Panc1 (cell line): ENCODE results near the gene ZSWIM8.

ENCODE experiments used
- POLR2AphosphoS5 ChIP-seq: IDR thresholded peaks from 2 replicates; pipeline ENCODE4 v1.6.1; 2012; ENCODE audit warnings: mild to moderate bottlenecking, low read depth, low read length, moderate library complexity
- SIN3A ChIP-seq: IDR thresholded peaks from 2 replicates; pipeline ENCODE4 v1.6.1; 2012; ENCODE audit warnings: low read depth, mild to moderate bottlenecking, low read length, moderate library complexity, borderline replicate concordance; ENCODE audit not compliant: insufficient read depth
- TCF7L2 ChIP-seq: IDR thresholded peaks from 2 replicates; pipeline ENCODE4 v1.6.1; 2011; ENCODE audit warnings: mild to moderate bottlenecking, low read depth, low read length, inconsistent platforms
- TF ChIP-seq, protein P1 (sequence below): fragments of 450-650 bp; IDR thresholded peaks from 2 replicates; pipeline ENCODE4 v1.5.1; 2017; ENCODE audit warnings: mild to moderate bottlenecking
- TF ChIP-seq, protein P2 (sequence below), 2 experiments: IDR thresholded peaks; 2 replicates each; pipeline ENCODE4 v1.6.1; 2011 to 2012; ENCODE audit warnings: low read depth in 2 of 2, control low read depth in 1 of 2, low read length in 1 of 2, mild to moderate bottlenecking in 1 of 2, moderate library complexity in 1 of 2; ENCODE audit not compliant: insufficient read depth in 1 of 2

DNA sequence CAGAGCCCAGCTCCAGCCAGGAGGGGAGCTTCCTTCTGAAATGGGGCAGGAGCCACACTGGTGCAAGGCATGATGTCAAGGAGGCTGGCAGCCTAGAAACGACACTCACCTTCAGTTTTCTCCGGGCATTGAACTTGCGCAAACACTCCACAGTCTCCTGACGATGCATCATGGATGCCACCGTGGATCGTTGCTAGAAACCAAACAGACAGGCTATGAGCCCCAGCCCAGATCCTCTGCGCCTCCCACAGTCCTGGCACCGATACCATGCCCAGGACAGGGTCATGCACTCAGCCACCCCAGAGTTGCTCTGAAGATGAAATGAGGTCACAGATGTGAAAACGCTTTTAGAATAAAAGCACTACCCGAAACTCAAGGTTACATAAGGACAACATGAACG is 56.9 kb downstream of the ZSWIM8 start:
- TF ChIP-seq, protein P1, sequence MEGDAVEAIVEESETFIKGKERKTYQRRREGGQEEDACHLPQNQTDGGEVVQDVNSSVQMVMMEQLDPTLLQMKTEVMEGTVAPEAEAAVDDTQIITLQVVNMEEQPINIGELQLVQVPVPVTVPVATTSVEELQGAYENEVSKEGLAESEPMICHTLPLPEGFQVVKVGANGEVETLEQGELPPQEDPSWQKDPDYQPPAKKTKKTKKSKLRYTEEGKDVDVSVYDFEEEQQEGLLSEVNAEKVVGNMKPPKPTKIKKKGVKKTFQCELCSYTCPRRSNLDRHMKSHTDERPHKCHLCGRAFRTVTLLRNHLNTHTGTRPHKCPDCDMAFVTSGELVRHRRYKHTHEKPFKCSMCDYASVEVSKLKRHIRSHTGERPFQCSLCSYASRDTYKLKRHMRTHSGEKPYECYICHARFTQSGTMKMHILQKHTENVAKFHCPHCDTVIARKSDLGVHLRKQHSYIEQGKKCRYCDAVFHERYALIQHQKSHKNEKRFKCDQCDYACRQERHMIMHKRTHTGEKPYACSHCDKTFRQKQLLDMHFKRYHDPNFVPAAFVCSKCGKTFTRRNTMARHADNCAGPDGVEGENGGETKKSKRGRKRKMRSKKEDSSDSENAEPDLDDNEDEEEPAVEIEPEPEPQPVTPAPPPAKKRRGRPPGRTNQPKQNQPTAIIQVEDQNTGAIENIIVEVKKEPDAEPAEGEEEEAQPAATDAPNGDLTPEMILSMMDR = no peak
- TF ChIP-seq POLR2AphosphoS5 = no peak
- TF ChIP-seq, protein P2, sequence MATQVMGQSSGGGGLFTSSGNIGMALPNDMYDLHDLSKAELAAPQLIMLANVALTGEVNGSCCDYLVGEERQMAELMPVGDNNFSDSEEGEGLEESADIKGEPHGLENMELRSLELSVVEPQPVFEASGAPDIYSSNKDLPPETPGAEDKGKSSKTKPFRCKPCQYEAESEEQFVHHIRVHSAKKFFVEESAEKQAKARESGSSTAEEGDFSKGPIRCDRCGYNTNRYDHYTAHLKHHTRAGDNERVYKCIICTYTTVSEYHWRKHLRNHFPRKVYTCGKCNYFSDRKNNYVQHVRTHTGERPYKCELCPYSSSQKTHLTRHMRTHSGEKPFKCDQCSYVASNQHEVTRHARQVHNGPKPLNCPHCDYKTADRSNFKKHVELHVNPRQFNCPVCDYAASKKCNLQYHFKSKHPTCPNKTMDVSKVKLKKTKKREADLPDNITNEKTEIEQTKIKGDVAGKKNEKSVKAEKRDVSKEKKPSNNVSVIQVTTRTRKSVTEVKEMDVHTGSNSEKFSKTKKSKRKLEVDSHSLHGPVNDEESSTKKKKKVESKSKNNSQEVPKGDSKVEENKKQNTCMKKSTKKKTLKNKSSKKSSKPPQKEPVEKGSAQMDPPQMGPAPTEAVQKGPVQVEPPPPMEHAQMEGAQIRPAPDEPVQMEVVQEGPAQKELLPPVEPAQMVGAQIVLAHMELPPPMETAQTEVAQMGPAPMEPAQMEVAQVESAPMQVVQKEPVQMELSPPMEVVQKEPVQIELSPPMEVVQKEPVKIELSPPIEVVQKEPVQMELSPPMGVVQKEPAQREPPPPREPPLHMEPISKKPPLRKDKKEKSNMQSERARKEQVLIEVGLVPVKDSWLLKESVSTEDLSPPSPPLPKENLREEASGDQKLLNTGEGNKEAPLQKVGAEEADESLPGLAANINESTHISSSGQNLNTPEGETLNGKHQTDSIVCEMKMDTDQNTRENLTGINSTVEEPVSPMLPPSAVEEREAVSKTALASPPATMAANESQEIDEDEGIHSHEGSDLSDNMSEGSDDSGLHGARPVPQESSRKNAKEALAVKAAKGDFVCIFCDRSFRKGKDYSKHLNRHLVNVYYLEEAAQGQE (IDR thresholded peaks at IDR 0.05; ENCODE audit: insufficient read depth in 1 of 2, low read depth in 2 of 2, low read length in 1 of 2) = no peak
- TF ChIP-seq TCF7L2 = no peak
- no peak for TF ChIP-seq SIN3A
